ENCODE measurements around the gene CREB5. TPM values are rescaled to one million over a fixed set of nuclear protein-coding genes. Genes with fewer than 3 reads are reported as not detected.

Gene CREB5
- total RNA-seq, 2 experiments from 2014 or later, result 0.19 to 0.22 TPM

DNA sequence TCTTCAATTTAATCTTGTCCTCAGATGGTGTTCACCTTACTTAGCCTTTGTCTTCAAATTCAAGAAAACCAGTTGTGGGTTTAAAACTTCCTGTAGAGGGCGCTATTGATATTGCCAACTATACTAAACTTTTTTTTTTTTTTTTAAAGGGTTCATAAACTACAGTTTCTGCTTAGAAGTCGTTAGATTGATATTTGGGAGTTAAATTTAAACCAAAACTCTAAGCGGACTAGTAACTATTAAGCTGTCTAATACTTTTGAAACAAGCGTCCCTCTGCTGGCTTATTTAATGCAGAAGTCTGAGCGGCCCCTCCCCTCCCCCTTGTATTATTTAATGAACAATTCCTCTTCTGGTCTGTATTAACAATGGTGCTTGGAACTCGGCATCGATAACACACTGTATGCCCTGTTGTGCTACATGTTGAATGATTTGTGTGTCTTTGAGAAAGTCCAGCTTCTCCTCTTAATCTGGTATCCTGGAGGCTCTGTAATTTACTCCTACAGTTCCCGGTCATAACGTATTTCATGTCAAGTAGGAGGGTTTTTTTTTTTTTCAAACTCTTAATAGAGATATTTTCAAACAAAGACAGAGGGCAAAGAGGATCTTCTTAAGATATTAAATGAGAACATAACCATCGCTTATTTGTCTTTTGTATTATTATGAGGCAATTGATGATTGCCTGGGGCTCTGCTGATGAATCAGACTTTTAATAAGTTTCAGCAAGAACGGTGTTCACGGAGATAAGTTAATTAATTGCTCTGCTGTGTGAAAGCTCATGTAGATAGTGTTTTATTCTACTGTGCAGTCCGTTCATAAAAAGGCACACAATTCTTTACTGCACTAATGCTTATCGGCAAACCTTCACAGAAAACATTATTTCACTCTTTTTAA is 22.6 kb upstream of the CREB5 start:
- H3K9me3 Mint-ChIP-seq, result peaks cover 2% of the 10 kb centered on the region
- Histone ChIP-seq H3K4me3 (ENCODE audit: low read length) (no peak overlapping the region), H3K27me3 (ENCODE audit: control insufficient read depth in 1 of 2, insufficient read depth in 2 of 2, low read length in 2 of 2) (peaks cover 3 to 21% of the 10 kb centered on the region in 2 experiments), H3K36me3 (ENCODE audit: insufficient read depth, low read length) (no peaks in the 10 kb centered on the region), H3K9me3 (ENCODE audit: control insufficient read depth in 1 of 2, insufficient read depth in 1 of 2, low read length in 2 of 2) (no peaks in the 10 kb centered on the region), H3K27ac (ENCODE audit: low read depth in 1 of 2, low read length in 2 of 2) (no peak overlapping the region), H3K4me1 (ENCODE audit: insufficient read depth, low read length) (no peaks in the 10 kb centered on the region)
- DNase-seq (peak in 3 of 14 experiments; percentile 35 to 50 (median 42)), ATAC-seq (ENCODE audit: poor library complexity) (no peak)
- H3K27me3 Mint-ChIP-seq, result peaks cover 58% of the 10 kb centered on the region
- H3K4me1 Mint-ChIP-seq (ENCODE audit: low read depth), result no peaks in the 10 kb centered on the region
- no peak overlapping the region for H3K4me3 Mint-ChIP-seq
- no peak overlapping the region for H3K27ac Mint-ChIP-seq
- H3K36me3 Mint-ChIP-seq (ENCODE audit: low read depth), result no peaks in the 10 kb centered on the region
- ChIA-PET POLR2A (no interaction called here), CTCF (no interaction called here)
- intact Hi-C loops (cut with DNase I, micrococcal nuclease), result loop anchor here (2.0 to 5.0 kb wide), 2 partner anchors 463 to 465 kb away; no protein-coding TSS in a partner anchor
- TF ChIP-seq, protein P1, sequence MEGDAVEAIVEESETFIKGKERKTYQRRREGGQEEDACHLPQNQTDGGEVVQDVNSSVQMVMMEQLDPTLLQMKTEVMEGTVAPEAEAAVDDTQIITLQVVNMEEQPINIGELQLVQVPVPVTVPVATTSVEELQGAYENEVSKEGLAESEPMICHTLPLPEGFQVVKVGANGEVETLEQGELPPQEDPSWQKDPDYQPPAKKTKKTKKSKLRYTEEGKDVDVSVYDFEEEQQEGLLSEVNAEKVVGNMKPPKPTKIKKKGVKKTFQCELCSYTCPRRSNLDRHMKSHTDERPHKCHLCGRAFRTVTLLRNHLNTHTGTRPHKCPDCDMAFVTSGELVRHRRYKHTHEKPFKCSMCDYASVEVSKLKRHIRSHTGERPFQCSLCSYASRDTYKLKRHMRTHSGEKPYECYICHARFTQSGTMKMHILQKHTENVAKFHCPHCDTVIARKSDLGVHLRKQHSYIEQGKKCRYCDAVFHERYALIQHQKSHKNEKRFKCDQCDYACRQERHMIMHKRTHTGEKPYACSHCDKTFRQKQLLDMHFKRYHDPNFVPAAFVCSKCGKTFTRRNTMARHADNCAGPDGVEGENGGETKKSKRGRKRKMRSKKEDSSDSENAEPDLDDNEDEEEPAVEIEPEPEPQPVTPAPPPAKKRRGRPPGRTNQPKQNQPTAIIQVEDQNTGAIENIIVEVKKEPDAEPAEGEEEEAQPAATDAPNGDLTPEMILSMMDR (IDR thresholded peaks at IDR 0.05), result peak; percentile 62

DNA sequence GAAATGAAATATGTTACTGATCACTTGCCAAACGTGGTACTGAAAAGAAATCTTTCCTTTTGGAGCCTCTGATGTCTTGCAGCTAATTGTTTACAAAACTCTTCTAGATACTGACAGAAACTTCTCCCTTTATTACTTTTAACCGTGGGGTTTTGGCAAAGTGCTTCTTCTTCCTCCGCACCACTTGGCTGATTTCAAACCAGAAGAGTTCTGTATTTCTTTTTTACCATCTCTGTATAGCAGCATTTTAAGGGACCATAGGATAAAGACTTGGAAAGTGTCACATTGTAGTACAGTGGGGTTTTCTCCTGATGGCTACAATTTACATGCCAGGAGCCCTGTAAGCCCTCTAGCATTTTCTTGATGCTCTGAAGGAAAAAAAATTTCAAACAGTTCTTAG is 21.9 kb upstream of the CREB5 start:
- DNase-seq (no peak), ATAC-seq (ENCODE audit: poor library complexity) (no peak)
- Mint-ChIP-seq H3K27ac (no peak overlapping the region), H3K4me1 (ENCODE audit: low read depth) (no peaks in the 10 kb centered on the region), H3K9me3 (peaks cover 2% of the 10 kb centered on the region), H3K4me3 (no peak overlapping the region), H3K36me3 (ENCODE audit: low read depth) (no peaks in the 10 kb centered on the region), H3K27me3 (peaks cover 62% of the 10 kb centered on the region)
- intact Hi-C loops (cut with DNase I, micrococcal nuclease), result loop anchor here in 1 of 2 experiments (5.0 kb wide), 1 partner anchor 462 kb away; no protein-coding TSS in a partner anchor
- no peak overlapping the region for H3K4me3 ChIP-seq (ENCODE audit: low read length)
- TF ChIP-seq, protein P1 (IDR thresholded peaks at IDR 0.05), result no peak
- CTCF ChIA-PET, result no interaction called here
- H3K27me3 ChIP-seq (ENCODE audit: control insufficient read depth in 1 of 2, insufficient read depth in 2 of 2, low read length in 2 of 2), result peaks cover 3 to 21% of the 10 kb centered on the region in 2 experiments
- no peaks in the 10 kb centered on the region for H3K36me3 ChIP-seq (ENCODE audit: insufficient read depth, low read length)
- no peaks in the 10 kb centered on the region for H3K9me3 ChIP-seq (ENCODE audit: control insufficient read depth in 1 of 2, insufficient read depth in 1 of 2, low read length in 2 of 2)
- H3K4me1 ChIP-seq (ENCODE audit: insufficient read depth, low read length), result no peaks in the 10 kb centered on the region
- H3K27ac ChIP-seq (ENCODE audit: low read depth in 1 of 2, low read length in 2 of 2), result no peak overlapping the region
- POLR2A ChIA-PET, result no interaction called here

DNA sequence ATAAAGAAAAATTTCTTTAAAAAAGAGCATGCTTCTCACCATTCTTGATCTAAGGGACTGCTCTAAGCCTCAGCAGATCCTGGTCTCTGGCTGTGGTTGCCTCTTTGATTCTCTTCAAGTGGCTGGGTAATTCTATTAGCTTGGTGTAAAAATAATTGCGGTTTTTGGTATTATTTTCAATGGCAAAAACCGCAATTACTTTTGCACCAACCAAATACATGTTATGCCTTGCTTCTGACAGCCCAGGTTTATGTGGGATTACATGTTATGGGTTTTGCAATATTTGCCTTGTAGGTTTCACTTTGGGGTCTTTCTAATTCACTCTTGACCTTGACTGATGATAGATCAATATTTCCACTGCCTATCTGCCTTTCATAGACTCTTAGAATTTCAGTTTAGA is 20.0 kb upstream of the CREB5 start:
- CTCF ChIA-PET, result no interaction called here

More for the DNA sequence above, 20.0 kb upstream of the CREB5 start:
- Mint-ChIP-seq H3K4me1 (ENCODE audit: low read depth) (no peaks in the 10 kb centered on the region), H3K27ac (no peak overlapping the region), H3K4me3 (no peak overlapping the region), H3K9me3 (peaks cover 2% of the 10 kb centered on the region), H3K36me3 (ENCODE audit: low read depth) (no peaks in the 10 kb centered on the region), H3K27me3 (peaks cover 67% of the 10 kb centered on the region)
- Histone ChIP-seq H3K4me1 (ENCODE audit: insufficient read depth, low read length) (no peaks in the 10 kb centered on the region), H3K9me3 (ENCODE audit: control insufficient read depth in 1 of 2, insufficient read depth in 1 of 2, low read length in 2 of 2) (no peaks in the 10 kb centered on the region), H3K36me3 (ENCODE audit: insufficient read depth, low read length) (no peaks in the 10 kb centered on the region), H3K27me3 (ENCODE audit: control insufficient read depth in 1 of 2, insufficient read depth in 2 of 2, low read length in 2 of 2) (peaks cover 3 to 21% of the 10 kb centered on the region in 2 experiments), H3K27ac (ENCODE audit: low read depth in 1 of 2, low read length in 2 of 2) (no peak overlapping the region), H3K4me3 (ENCODE audit: low read length) (no peak overlapping the region)
- ATAC-seq (ENCODE audit: poor library complexity), result no peak
- no peak for DNase-seq
- TF ChIP-seq, protein P1 (IDR thresholded peaks at IDR 0.05), result no peak
- POLR2A ChIA-PET, result no interaction called here
- intact Hi-C loops (cut with DNase I, micrococcal nuclease), result loop anchor here in 1 of 2 experiments (5.0 kb wide), 1 partner anchor 460 kb away; no protein-coding TSS in a partner anchor
